HepG2 (cell line): ENCODE measurements around the gene NUP54. TPM values are rescaled to one million over a fixed set of nuclear protein-coding genes. Genes with fewer than 3 reads are reported as not detected.

Source experiments
- HIVEP1 ChIP-seq: sonication (generic); formaldehyde crosslinking; IDR thresholded peaks from 2 replicates; pipeline ENCODE4 v1.4.0; 2020; ENCODE audit warnings: mild to moderate bottlenecking, missing genetic modification reagents
- HOXA3 ChIP-seq: sonication (generic); formaldehyde crosslinking; IDR thresholded peaks from 2 replicates; pipeline ENCODE4 v1.5.0; 2020; ENCODE audit warnings: missing genetic modification reagents
- MEIS2 ChIP-seq: sonication (generic); formaldehyde crosslinking; IDR thresholded peaks from 2 replicates; pipeline ENCODE4 v1.9.0; 2021; ENCODE audit warnings: mild to moderate bottlenecking, missing genetic modification reagents
- MZF1 ChIP-seq: sonication (generic); formaldehyde crosslinking; IDR thresholded peaks from 2 replicates; pipeline ENCODE4 v1.8.1; 2023; ENCODE audit warnings: mild to moderate bottlenecking, missing genetic modification reagents, borderline replicate concordance
- PHF8 ChIP-seq: sonication (generic); formaldehyde crosslinking; IDR thresholded peaks from 2 replicates; pipeline ENCODE4 v1.5.0; 2020; ENCODE audit warnings: missing genetic modification reagents
- SALL1 ChIP-seq: sonication (generic); formaldehyde crosslinking; IDR thresholded peaks from 2 replicates; pipeline ENCODE4 v1.8.0; 2022; ENCODE audit warnings: mild to moderate bottlenecking, missing genetic modification reagents
- TAF1 ChIP-seq: sonication (generic); formaldehyde crosslinking; IDR thresholded peaks from 2 replicates; pipeline ENCODE4 v1.4.0; 2020; ENCODE audit warnings: missing genetic modification reagents
- U2AF1 ChIP-seq: fragments of 200-400 bp; formaldehyde crosslinking; optimal IDR thresholded peaks from 2 replicates; pipeline ENCODE3; 2017; ENCODE audit warnings: mild to moderate bottlenecking, low read depth, low read length
- U2AF2 ChIP-seq: fragments of 200-400 bp; formaldehyde crosslinking; IDR thresholded peaks from 2 replicates; pipeline ENCODE4 v1.6.1; 2017; ENCODE audit warnings: low read depth, mild to moderate bottlenecking, low read length
- ZFX ChIP-seq: sonication (generic); formaldehyde crosslinking; IDR thresholded peaks from 2 replicates; pipeline ENCODE4 v1.4.0; 2020; ENCODE audit warnings: mild to moderate bottlenecking, low read depth, missing genetic modification reagents, moderate library complexity
- ZNF180 ChIP-seq: sonication (generic); formaldehyde crosslinking; IDR thresholded peaks from 2 replicates; pipeline ENCODE4 v1.4.0; 2020; ENCODE audit warnings: low read depth, missing genetic modification reagents, borderline replicate concordance
- ZNF337 ChIP-seq: sonication (generic); formaldehyde crosslinking; IDR thresholded peaks from 2 replicates; pipeline ENCODE4 v1.5.1; 2020; ENCODE audit warnings: missing genetic modification reagents, low read depth, mild to moderate bottlenecking, borderline replicate concordance
- ZNF567 ChIP-seq: sonication (generic); formaldehyde crosslinking; IDR thresholded peaks from 2 replicates; pipeline ENCODE4 v1.8.1; 2023; ENCODE audit warnings: mild to moderate bottlenecking, missing genetic modification reagents, borderline replicate concordance
- ZNF879 ChIP-seq: sonication (generic); formaldehyde crosslinking; IDR thresholded peaks from 2 replicates; pipeline ENCODE4 v1.8.1; 2023; ENCODE audit warnings: missing genetic modification reagents
- ZSCAN12 ChIP-seq: sonication (generic); formaldehyde crosslinking; IDR thresholded peaks from 2 replicates; pipeline ENCODE4 v1.9.0; 2021; ENCODE audit warnings: mild to moderate bottlenecking, missing genetic modification reagents
- polyA plus RNA-seq, 8 experiments: library from polyadenylated mRNA; depleted of rRNA in 3 of 8; stranded (reverse) in 7 of 8; unstranded in 1 of 8; fragments of >200 nt; fragmentation: Illumina TruSeq in 4 of 8; extraction: Trizol in 4 of 8; gene quantifications; 2 replicates each; pipeline versions ENCODE4 v1.2.1 to v1.2.3, GENCODE V29; 2011 to 2016; ENCODE audit warnings: low read depth in 4 of 8, missing spikeins in 1 of 8, mixed read lengths in 1 of 8; ENCODE audit not compliant: insufficient read depth in 1 of 8
- total RNA-seq, 5 experiments: library from RNA; depleted of rRNA; stranded (reverse); fragments of >200 nt; fragmentation: Illumina TruSeq; extraction: Trizol; gene quantifications; 2 replicates each; pipeline ENCODE4 v1.2.3, GENCODE V29; 2016; ENCODE audit warnings: low read depth in 1 of 5
- TF ChIP-seq, protein P1 (sequence below): IDR thresholded peaks from 2 replicates; pipeline ENCODE4 v1.6.1; 2018; ENCODE audit warnings: missing genetic modification reagents
- TF ChIP-seq, protein P2 (sequence below): sonication (generic); IDR thresholded peaks from 2 replicates; pipeline ENCODE4 v1.6.1; 2016; ENCODE audit warnings: low read depth, borderline replicate concordance
- TF ChIP-seq, protein P3 (sequence below): sonication (generic); formaldehyde crosslinking; IDR thresholded peaks from 2 replicates; pipeline ENCODE4 v1.4.0; 2020; ENCODE audit warnings: missing genetic modification reagents, mild to moderate bottlenecking, borderline replicate concordance
- TF ChIP-seq, protein P4 (sequence below): sonication (generic); formaldehyde crosslinking; IDR thresholded peaks from 2 replicates; pipeline ENCODE4 v1.4.0; 2020; ENCODE audit warnings: missing genetic modification reagents
- TF ChIP-seq, protein P5 (sequence below), 2 experiments: sonication (generic) in 1 of 2; formaldehyde crosslinking in 1 of 2; IDR thresholded peaks; 2 replicates each; pipeline versions ENCODE4 v1.4.0 to v1.6.1; 2018 to 2020; ENCODE audit warnings: missing genetic modification reagents in 2 of 2, borderline replicate concordance in 1 of 2, low read depth in 1 of 2, mild to moderate bottlenecking in 1 of 2, missing biosample characterization in 1 of 2
- TF ChIP-seq, protein P6 (sequence below): sonication (generic); formaldehyde crosslinking; IDR thresholded peaks from 2 replicates; pipeline ENCODE4 v1.5.0; 2020; ENCODE audit warnings: mild to moderate bottlenecking, missing genetic modification reagents

NUP54 gene
- total and polyA plus RNA-seq, 2 of the 13 experiments (the other 11 are each of a cell fraction or from before 2014, with no cell fraction given) = 36.1 to 69.3 TPM

DNA sequence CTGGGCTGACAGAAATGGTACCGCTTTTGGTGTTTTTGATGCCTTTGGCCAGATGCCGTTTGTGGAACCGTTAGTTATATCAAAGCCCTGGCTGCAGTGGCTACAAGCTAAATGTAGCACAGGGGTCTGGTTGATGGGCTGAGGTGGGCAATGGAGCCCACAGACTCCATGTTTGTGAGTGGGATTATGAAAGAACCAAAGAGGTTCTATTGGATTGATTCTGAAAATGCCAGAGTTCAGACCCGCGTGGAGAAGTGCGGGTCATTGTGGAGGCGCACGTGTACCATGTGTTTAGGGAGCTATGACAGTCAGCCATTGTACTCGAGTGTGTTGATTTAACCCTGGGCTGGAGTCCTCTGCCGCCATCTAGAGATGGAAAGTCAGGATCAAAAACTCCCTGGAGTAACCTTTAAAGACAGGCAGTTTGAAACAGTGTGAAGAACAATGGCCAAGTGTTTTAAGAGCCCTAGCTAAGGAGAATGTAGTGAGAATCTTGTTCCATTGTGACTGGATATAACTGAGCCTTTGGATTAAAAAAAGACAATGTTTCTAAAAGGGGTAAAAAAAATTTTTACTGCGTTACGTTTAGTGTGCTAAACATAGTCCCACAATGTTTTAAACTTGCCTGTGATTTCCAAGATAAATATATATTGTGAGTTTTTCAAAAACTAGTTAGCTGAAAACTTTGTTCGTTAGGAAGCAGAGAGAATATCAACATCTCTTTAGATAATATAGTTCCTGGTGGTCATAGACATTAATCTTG, 61.0 kb downstream of the NUP54 start (continued):
- TF ChIP-seq, protein P1, sequence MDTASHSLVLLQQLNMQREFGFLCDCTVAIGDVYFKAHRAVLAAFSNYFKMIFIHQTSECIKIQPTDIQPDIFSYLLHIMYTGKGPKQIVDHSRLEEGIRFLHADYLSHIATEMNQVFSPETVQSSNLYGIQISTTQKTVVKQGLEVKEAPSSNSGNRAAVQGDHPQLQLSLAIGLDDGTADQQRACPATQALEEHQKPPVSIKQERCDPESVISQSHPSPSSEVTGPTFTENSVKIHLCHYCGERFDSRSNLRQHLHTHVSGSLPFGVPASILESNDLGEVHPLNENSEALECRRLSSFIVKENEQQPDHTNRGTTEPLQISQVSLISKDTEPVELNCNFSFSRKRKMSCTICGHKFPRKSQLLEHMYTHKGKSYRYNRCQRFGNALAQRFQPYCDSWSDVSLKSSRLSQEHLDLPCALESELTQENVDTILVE (CRISPR knock-in tag) = peak; percentile 39; the same call in 1 of the 2 replicates
- TF ChIP-seq MZF1 (CRISPR knock-in tag) = no peak
- TF ChIP-seq MEIS2 (CRISPR knock-in tag) = peak; percentile 52; the same call in 1 of the 2 replicates
- TF ChIP-seq, protein P2, sequence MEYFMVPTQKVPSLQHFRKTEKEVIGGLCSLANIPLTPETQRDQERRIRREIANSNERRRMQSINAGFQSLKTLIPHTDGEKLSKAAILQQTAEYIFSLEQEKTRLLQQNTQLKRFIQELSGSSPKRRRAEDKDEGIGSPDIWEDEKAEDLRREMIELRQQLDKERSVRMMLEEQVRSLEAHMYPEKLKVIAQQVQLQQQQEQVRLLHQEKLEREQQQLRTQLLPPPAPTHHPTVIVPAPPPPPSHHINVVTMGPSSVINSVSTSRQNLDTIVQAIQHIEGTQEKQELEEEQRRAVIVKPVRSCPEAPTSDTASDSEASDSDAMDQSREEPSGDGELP = no peak
- no peak for TF ChIP-seq ZNF567 (CRISPR knock-in tag)
- no peak for TF ChIP-seq U2AF2
- no peak for TF ChIP-seq ZNF879 (CRISPR knock-in tag)
- TF ChIP-seq SALL1 (CRISPR knock-in tag) = peak; percentile 42; the same call in 1 of the 2 replicates
- TF ChIP-seq ZFX (CRISPR knock-in tag) = no peak
- no peak for TF ChIP-seq U2AF1
- TF ChIP-seq, protein P3, sequence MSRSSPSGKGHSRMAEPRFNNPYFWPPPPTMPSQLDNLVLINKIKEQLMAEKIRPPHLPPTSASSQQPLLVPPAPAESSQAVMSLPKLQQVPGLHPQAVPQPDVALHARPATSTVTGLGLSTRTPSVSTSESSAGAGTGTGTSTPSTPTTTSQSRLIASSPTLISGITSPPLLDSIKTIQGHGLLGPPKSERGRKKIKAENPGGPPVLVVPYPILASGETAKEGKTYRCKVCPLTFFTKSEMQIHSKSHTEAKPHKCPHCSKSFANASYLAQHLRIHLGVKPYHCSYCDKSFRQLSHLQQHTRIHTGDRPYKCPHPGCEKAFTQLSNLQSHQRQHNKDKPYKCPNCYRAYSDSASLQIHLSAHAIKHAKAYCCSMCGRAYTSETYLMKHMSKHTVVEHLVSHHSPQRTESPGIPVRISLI (CRISPR knock-in tag) = no peak
- no peak for TF ChIP-seq ZSCAN12 (CRISPR knock-in tag)
- TF ChIP-seq, protein P4, sequence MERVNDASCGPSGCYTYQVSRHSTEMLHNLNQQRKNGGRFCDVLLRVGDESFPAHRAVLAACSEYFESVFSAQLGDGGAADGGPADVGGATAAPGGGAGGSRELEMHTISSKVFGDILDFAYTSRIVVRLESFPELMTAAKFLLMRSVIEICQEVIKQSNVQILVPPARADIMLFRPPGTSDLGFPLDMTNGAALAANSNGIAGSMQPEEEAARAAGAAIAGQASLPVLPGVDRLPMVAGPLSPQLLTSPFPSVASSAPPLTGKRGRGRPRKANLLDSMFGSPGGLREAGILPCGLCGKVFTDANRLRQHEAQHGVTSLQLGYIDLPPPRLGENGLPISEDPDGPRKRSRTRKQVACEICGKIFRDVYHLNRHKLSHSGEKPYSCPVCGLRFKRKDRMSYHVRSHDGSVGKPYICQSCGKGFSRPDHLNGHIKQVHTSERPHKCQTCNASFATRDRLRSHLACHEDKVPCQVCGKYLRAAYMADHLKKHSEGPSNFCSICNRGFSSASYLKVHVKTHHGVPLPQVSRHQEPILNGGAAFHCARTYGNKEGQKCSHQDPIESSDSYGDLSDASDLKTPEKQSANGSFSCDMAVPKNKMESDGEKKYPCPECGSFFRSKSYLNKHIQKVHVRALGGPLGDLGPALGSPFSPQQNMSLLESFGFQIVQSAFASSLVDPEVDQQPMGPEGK (CRISPR knock-in tag) = no peak
- TF ChIP-seq HOXA3 (CRISPR knock-in tag) = peak; percentile 72
- TF ChIP-seq, protein P5, sequence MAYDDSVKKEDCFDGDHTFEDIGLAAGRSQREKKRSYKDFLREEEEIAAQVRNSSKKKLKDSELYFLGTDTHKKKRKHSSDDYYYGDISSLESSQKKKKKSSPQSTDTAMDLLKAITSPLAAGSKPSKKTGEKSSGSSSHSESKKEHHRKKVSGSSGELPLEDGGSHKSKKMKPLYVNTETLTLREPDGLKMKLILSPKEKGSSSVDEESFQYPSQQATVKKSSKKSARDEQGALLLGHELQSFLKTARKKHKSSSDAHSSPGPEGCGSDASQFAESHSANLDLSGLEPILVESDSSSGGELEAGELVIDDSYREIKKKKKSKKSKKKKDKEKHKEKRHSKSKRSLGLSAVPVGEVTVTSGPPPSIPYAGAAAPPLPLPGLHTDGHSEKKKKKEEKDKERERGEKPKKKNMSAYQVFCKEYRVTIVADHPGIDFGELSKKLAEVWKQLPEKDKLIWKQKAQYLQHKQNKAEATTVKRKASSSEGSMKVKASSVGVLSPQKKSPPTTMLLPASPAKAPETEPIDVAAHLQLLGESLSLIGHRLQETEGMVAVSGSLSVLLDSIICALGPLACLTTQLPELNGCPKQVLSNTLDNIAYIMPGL (CRISPR knock-in tag; IDR thresholded peaks at IDR 0.05; ENCODE audit: borderline replicate concordance in 1 of 2, low read depth in 1 of 2) = 0 out of 4 replicates have a peak, but pooled peaks of 1 of the 2 experiments have one; percentile 57
- TF ChIP-seq PHF8 (CRISPR knock-in tag) = no peak
- TF ChIP-seq ZNF337 (CRISPR knock-in tag) = no peak
- TF ChIP-seq ZNF180 (CRISPR knock-in tag) = no peak
- no peak for TF ChIP-seq TAF1 (CRISPR knock-in tag)
- TF ChIP-seq HIVEP1 (CRISPR knock-in tag) = no peak
- TF ChIP-seq, protein P6, sequence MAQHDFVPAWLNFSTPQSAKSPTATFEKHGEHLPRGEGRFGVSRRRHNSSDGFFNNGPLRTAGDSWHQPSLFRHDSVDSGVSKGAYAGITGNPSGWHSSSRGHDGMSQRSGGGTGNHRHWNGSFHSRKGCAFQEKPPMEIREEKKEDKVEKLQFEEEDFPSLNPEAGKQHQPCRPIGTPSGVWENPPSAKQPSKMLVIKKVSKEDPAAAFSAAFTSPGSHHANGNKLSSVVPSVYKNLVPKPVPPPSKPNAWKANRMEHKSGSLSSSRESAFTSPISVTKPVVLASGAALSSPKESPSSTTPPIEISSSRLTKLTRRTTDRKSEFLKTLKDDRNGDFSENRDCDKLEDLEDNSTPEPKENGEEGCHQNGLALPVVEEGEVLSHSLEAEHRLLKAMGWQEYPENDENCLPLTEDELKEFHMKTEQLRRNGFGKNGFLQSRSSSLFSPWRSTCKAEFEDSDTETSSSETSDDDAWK (CRISPR knock-in tag) = no peak
